T-helper 2 cell (primary cell): Measurements from ENCODE around the gene PRKD3.

ENCODE experiments used
- DNase-seq, 5 experiments: peaks; one replicate each; pipeline versions ENCODE4 v3.0.0 to v3.0.0-alpha.2; 2012 to 2022
- total RNA-seq, 2 donors: gene quantifications; one replicate each; lab custom pipeline; 2026; lab: John Stamatoyannopoulos, UW

Gene PRKD3
- total RNA-seq: 48.6 to 55.8 reads per million in 2 donors

DNA sequence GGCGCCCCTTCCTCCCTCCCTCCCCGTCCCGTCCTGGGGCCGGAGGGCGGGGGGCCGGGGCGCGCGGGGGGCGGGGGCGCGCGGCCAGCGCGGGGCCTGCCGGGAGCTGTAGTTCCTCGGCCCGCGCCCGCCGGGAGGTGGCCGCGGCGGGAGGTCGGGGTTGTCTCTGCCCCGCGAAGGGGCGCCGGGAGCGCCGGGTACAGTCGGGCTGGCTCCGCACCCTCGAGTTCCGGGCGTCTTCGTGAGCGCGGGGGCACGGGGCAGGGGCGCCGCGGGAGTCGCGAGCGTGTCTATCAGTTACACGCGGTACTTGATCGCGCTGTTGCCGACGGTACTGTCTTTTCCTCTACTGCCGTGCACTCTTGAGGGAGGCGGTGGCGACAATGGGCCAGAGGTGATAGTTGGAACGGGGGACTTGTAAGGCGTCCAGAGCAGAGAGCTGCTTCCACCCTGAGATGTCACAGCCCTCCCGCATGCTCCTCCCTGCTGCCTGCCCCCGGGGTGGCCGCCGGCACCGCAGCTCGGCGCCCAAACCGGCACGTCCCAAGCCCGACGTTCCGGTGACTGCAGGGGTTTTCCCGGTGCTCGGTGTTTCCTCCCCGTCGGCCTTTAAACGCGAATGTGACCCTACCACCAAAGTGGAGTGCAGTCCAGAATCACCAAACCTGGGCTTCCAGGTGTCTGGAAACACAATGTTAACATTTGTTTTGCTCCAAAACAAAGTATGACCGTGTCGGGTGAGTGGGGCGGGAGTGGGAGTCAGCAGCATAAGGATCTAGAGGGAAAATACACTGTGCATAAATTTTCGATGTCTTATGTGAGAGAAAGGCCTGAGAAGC, at the start of gene PRKD3:
Gene PRKD3 (minus strand): TSS at position 48 of the 839 bp plus-strand sequence. CDS start 8,309 bp downstream, outside the sequence.
- DNase-seq: peak in 4 of 5 experiments; percentile 43 to 79 (median 56)

DNA sequence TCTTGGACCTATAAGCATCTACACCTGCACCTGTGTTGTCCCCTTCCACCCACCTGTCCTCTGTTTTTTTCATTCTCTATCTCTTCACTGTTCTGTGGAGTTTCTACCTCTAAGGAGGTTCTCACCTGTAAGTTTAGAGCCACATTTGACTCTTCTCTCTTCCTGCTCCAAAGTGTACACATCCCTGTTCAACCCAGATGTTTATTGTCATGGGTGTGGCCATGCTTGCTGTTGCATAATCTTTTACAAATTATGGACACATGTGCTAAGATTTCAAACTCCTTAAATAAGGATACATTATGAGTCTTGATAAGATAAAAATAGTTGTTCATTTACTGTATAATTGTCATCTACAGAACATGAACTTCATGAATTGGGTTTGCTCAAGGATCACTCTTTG, 47.4 kb upstream of the PRKD3 start:
- DNase-seq: no peak

DNA sequence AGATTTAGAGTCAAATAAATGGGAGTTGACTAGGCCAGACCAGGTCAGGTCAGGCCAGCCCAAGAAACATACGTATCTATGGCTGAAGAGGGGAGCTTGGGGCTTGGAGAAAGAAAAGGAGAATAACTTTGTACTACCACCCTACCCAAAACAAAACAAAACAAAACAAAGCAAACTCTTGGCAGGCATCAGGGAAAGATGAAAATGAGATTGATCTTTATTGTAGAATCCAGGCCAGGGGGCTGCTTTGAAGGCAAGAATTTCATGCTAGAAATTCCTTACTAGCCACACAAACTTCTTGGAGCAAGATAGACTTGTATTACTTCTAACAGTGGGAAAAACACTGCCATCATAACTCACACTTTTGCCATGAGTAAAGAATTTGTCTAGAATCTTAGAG, 46.0 kb upstream of the PRKD3 start:
- no peak for DNase-seq

DNA sequence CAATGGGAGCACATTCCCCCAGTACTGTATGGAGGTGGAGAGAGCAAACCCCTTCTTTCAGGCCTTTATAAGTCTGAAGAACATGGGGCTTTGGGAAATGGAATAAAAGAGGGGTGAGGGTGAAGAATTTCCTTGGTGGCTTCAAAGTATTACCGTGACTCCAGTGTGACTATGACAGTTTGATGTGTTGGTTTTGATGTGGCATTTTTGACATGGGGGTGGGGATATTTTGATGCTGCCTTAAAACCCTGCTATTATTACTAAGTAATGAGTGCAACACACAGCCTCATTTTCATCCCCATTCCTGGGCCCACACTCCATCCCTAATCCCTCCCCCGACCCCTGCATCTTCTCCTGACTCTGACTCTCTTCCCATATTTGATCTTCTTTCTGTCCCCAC, 43.4 kb upstream of the PRKD3 start:
- no peak for DNase-seq

DNA sequence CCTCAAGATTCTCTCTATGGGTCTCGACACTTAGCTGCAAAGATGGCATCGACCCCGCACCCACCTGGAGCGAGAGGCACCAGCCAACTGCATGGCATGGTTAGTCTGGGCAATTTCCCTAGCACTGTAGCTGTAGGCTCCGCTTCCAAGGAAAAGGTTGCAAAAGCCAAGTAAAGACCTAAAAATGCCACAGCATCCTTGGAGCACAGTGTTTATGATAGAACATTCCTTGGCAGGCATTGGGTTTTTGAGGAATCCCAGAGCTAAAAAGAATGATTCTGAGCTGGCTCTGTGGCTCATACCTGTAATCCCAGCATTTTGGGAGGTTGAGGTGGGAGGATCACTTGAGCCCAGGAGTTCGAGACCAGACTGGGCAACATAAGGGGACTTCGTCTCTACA, 42.7 kb upstream of the PRKD3 start:
- no peak for DNase-seq

DNA sequence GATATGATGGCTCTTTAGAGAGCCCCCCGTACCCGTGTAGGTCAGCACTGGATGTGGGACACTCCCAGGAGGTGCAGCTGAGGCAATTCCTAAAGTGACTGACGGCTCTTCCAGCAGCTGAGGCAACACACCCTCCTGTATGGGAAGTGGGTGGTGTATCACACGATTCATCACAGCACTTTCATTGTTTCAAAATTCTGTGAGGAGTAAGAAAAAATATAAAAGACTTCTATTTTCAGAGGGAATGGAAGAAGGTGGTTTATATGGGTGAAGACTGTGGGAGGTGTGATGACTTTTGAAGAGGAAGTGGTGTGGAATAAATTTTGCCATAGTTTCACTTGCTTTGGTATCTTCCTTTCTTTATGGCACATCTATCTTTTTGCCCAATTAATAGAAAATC, 42.1 kb upstream of the PRKD3 start:
- no peak for DNase-seq

DNA sequence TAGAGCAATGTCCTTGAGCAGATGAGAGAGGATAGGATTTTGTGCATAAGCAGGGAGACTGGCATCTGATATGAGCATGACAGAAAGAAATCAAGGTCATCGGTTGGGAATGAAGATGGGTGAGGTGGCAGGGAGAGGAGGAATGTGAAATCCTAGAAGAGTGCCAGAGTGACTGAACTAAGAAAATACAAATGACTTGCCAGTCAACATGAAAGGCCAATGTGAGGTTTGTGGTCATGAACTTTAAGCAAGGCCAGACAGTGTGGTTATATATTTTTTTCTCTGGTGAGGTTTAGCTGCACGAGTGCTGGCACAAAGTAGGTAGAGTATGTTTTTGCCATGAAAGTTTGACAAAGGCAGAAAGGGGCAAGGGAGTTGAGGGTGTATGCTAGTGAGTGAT, 41.0 kb upstream of the PRKD3 start:
- peak in 2 of 5 experiments; percentile 16 to 50 for DNase-seq

DNA sequence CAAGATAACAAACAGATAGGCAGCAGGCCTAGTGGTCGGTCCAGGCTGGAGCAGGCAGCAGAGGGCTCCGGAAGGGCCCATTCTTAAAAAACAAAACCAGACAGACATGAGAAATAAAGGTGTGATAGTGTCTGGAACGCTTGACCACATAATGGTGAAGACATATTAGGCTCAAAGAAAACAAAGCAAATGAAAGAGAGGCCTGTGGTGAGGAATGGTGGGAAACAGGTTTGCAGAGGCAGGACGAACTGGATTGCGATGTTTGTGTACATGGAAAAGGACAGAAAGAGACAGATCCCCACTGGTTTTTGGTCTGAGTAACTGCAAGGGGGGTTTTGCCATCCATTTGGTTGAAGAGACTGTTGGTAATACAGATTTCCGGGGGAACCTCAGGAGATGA, 39.7 kb upstream of the PRKD3 start:
- no peak for DNase-seq

DNA sequence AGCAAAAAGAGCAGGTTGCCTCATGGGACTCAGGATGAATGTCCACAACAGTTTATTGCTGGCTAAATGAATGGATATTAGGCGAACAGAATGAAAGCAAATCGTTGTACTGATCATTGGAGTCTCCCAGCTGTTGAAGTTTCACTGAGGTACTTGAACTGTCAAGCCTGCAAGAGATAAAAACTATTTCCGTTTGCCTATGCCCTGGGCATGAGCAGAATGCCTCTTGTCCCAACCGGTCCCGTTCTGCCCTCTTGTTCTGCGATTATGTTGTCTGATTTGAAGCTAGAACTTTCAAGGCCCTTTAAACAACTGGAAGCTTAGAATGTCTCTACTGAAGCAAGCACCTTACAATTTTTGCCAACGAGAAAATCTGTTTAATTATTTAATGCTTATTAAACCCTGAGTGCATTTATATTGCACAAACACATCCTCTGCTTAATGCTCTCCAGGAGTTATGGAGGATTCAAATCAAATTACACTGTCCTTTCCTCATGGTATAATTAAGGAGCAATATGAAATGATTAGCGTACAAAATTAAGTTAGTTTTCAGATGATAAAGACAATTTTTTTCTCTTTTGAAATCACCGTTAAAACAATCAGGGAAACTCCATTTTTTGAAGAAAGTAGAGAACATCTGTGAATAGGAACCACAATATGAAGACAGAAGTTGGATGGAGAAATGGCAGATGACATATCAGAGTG, 37.5 kb upstream of the PRKD3 start:
- no peak for DNase-seq

DNA sequence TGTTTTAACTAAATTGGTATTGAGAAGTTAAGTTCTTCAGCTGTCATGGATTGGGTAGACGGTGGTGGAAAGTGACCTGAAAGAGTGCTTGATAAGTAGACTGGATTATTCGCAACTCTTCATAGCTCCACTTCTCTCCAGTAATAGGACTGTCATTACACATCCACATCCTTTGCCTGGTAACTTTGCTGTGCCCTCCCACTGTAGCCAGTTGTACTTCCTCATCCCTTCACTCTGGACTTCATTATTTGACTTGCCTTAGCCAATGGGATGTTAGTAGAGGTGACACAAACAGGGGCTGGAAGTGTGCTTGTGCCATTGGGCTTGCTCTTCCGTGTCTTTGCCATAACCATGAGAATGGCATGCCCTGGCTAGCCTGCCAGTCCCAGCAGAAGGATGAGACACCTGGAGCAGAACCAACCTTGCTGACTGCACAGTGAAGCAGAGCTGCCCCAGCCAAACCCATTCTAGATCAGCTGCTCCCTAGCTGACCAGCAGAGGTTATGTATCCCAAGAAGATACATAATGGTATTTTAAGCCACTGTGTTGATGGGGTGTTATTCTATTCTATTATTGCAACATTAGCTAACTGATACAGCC, 36.7 kb upstream of the PRKD3 start:
- no peak for DNase-seq

DNA sequence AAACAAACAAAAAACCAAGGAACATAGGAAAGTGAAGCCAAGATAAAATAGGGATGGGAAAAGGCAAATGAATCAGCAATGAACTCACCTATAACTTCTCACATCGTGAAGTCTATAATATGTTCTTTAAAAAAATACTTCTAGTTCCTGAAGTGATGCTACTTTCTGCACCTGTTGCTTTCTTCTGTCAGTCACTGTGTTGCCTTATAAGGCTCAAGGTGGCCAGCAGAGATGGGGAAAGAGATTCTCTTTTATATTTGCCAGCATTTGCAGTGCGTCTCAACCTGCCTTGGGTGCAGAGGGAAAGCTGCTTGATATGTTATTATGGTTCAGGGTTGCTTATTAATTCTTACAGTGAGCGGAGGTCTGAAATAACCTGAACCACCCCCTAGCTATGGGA, 33.8 kb upstream of the PRKD3 start:
- DNase-seq: no peak

DNA sequence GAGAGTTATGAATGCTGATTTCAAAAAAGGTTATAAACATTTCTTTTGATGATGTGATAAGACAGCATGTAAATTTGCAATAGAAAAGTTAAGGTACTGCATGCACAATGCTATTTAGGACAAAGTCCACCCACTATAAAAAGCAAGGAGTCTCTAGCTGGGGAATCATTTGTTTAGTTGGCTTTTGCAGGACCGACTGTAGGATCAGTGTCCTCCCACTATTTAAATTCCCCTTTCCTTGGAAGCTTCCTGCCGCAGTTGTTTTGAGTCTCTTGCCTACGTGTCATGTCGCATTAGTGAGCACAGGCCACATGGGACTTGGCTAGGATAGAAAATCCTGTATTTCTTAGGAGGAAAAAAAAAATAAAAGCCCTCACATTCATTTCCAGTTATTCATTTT, 32.9 kb upstream of the PRKD3 start:
- no peak for DNase-seq

DNA sequence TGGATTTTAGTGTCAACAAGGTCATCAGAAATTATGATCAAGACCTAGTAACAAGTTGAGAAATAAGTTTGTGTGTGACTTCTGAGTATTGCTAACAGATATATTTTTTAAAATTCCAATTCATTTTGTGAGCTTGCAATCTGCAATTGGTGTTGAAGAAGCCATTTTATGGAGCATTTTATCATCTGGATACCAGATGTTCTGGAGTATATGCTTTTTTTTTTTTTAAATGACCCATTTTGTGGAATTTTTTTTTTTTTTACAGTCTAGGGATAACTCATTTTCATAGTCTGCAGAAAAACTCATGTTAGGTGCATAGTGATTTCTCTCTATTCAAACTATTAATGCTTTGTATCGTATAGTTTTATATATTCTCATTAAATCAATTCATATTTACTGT, 32.4 kb upstream of the PRKD3 start:
- no peak for DNase-seq

DNA sequence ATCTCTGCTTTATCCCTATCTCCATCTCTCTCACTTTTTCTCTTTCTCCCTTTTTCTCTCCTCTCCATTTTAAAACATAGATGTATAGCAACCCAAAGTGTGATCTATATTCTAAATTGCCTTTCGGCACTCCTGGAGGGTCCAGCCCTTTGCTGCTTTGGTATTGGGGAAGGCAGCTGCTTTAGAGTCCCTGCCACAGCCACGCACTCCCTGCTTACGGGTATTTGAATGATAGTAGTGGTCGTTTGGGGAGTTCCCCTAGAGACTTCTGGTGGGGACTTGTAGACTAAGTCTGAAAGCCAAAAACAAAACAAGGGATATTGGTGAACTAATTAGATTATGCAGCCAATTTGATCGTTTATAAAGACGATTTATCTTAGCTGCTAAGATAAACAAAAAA, 31.7 kb upstream of the PRKD3 start:
- no peak for DNase-seq

DNA sequence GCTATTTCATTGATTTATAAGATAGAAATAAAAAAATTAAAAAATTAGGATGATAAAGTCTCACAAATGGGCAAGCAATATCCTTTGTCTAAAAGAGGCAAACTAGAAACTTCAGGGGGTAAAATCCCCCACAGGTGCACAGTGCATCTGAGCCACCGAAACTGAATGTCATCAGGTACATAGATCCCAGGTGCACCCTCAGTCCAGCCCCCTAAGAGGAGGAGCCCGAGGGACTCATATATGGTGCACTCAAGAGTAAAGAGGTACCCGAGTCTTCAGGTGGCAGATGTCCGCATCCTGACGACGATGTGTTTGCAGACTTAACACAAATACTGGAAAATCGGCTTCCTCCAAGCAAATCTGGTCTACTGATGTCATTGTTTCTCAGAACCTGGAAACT, 31.1 kb upstream of the PRKD3 start:
- DNase-seq: no peak

DNA sequence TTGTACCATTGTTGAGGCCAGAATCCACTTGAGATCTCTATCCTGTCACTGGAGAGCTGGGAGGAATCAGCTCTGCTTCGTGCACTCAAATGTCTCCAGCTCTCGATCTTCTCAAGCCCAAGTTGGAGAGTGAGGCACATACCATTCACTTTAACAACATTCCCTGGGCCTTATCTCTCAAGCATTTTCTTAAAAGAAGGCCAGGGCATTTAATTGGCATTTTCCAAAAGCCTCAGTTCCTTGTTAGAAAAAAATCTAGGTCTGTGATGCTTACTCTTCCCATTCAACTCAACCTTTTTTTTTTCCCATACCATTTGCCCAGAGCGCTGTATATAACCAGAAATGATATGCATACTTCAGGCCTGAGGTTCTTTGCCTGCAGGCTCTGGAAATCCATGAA, 29.9 kb upstream of the PRKD3 start:
- no peak for DNase-seq

DNA sequence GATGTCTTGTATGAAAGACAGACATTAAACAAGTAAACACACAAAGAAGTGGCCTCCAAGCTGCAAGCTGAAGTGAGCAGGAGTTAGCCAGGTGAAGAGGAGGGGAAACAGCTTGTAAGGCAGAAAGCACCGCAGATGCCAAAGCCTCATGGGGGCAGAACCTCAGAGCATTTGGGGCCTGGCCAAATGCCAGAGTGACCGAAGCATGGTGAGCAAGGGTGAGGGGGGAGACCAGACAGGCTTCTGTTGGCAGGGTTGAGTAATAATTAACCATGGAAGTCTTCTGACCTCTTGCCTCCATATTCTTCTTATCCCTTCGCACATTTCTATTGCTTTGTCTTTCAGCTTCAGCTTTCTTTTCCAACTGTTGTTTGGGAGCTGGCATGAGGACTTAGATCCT, 25.4 kb upstream of the PRKD3 start:
- DNase-seq: no peak

DNA sequence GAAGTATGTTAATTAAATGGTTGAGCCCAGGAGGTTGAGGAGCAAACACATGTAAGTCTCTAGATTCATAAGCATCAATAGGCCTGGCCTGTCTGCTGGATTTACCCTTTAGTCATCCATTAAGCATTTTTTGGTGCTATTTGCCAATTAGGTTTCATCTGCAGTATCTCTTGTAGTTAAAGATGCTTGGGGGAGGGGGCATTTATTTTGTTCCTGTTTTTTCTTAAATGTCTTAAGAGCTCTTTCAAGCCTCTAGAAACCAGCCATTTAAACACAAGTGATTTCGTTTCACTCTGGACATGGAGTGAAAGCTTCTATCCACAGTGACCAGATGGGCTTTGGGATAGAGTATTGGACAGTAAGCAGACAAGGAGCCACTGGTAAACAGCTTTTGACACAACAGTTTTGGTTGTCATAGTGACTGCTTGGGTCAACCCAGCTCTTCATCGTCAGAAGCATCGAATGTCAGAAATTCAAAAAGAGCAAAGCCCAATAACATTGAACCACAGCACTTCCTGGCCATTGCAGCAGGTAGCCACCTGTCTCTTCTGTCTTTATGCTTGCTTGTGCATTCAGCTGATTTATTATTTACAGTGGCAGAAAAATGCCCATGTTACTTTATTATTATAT, 24.7 kb upstream of the PRKD3 start:
- DNase-seq: no peak

DNA sequence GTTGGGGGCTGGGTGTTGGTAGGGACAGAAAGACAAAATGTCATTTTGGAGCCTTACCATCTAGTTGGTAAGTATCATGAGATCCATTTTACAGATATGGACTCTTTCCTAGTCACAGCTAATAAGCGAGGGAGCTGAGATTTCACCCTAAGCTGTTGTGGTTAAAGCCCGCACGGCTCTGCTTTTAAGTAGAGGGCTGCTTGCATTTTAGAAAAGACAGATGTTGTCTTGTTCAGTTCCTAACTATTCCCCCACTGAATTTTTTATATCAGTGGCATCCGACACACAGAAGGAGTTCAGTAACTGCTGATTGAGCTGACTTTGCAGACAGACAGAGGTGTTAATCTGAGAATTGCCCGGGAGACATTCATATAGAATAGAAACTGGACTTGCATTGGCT, 23.5 kb upstream of the PRKD3 start:
- no peak for DNase-seq

DNA sequence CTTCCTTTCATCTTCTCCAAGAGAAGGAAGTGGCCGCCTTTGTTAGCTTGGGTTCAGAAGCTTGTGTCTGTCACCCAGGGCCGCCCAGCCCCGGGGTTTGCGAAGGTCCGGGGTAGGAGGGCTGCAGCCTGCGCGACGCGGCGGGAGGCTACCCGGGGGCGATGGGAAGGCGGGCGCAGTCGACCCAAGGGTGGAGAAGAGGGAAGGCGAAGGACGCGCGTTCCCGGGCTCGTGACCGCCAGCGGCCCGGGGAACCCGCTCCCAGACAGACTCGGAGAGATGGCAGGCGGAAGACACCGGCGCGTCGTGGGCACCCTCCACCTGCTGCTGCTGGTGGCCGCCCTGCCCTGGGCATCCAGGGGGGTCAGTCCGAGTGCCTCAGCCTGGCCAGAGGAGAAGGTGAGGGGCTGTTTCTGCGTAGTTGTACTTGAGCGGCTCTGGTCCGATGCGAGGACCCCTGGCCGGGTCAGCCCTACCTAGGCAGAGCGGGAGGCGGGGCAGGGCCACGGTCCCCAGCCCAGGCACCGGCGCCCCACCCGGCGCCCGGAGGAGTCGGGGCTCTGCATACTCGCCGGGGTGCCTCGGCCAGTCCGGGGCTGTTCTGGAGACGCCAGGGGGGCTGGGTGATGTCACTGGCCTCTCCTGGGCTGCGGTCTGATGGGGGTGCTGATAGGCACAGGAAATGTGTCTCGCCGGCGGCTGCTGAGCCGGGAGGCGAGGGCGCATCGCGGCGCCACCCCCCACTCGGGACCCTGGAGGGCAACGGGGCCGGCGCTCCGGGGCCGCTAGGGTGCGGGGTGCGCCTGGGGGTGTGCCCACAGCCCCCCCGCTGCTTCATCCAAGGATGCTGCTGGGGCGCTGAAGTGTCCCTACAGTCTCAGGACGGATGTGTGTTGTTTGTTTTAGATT, 20.1 kb upstream of the PRKD3 start, which contains the start of gene QPCT:
Gene QPCT (plus strand): TSS at position 178 of the 909 bp plus-strand sequence. CDS start 102 bp downstream, at position 280.
- DNase-seq: peak in 4 of 5 experiments; percentile 26 to 87 (median 46)

DNA sequence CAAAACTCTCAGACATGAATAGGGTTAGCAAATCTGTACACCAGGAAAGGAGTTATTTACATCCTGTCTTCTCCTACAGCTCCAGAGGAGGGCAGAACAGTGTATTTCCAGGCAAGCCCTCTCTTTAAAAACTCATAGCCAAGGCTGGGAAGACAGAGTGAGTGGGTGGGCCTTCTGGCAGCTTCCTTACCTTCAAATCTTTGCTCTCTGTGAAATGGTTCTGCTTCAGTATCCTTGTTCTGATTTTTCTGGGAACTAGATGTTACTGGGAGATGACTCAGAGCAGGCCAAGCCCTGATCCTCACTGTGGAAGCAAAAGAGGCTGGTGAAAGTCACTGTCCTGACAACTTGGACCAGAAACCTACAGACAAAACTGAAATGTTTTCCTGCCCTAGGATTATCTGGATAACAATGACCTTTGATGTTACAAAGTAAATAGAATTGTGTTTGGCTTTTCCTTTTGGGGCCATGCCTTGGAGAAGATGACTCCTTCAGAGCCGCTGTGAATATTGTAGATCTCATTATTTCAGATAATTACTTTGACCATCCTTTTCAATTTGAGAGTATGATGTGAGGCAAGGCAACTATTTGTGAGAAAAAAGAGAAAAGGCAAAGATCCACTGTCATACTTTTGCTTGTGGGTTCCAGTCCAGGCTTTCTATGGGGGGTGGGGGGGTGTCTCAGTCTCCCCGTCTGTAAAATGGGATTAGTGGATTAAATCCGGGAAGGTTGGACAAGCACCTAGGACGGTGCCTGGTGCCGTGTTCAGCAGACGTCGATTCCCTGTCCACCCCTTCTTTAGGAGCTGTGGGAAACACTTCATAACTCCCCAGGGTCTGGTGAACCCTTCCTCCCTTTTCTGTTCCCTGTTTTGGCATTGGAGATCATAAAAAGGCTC, 19.2 kb upstream of the PRKD3 start:
- no peak for DNase-seq
